ENCODE results near the gene MYO19. TPM values are rescaled to one million over a fixed set of nuclear protein-coding genes. Genes with fewer than 3 reads are reported as not detected.

Gene MYO19
- total and polyA plus RNA-seq, 9 of the 15 experiments (the other 6 are each of a cell fraction or from before 2014, with no cell fraction given), result 21.6 to 176 (median 129) TPM

DNA sequence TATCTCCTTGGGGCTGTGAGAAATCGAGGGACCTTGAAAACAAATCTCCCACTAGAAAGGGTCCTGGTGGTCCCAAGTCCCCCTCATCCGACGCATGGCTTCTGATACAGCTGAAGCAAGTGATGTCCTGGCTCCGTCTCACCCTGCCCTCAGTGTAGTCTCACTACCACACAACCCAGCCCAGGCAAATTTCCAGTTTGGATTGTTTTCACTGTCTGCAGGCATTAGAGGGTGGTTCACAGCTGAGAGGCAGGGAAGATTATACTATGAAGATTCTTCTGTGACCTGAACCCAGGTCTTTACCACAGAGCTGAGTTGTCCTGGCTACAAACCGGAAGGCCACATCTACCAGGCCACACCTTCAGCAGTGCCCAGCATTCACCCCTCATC is 30.5 kb downstream of the MYO19 start:
- Histone ChIP-seq H3K9ac (ENCODE audit: insufficient read depth in 1 of 2, low read depth in 2 of 2, low read length in 2 of 2) (peak overlapping the region in 1 of 2 experiments; percentile 77; a peak in 2 of 4 replicates), H4K20me1 (replicated peaks; ENCODE audit: control insufficient read depth, insufficient read depth, low read length) (no peaks in the 10 kb centered on the region), H3K9me1 (ENCODE audit: control insufficient read depth, insufficient read depth, low read length) (no peaks in the 10 kb centered on the region), H3K79me2 (ENCODE audit: control insufficient read depth, insufficient read depth, low read length) (no peaks in the 10 kb centered on the region), H3K4me1 (replicated peaks in 1 of 2; ENCODE audit: control insufficient read depth in 2 of 2, insufficient read depth in 2 of 2, low read length in 2 of 2) (peaks cover 0 to 3% of the 10 kb centered on the region in 2 experiments; a peak in 1 of 5 replicates), H3K36me3 (ENCODE audit: control insufficient read depth, insufficient read depth, low read length) (peaks cover 96% of the 10 kb centered on the region), H3K4me2 (ENCODE audit: insufficient read depth, low read length) (no peak overlapping the region), H3K27ac (ENCODE audit: extremely low read depth, low read depth, low read length) (no peak overlapping the region), H3K4me3 (no peak overlapping the region), H3K9me3 (replicated peaks; ENCODE audit: control insufficient read depth, insufficient read depth, low read depth, low read length) (no peaks in the 10 kb centered on the region), H3K27me3 (ENCODE audit: control insufficient read depth in 2 of 2, insufficient read depth in 2 of 2, low read length in 2 of 2) (no peaks in the 10 kb centered on the region), H2AFZ (ENCODE audit: low read depth, low read length) (no peak overlapping the region)
- CTCF ChIA-PET (ENCODE audit: low intra/inter-chr PET ratio), result no interaction called here
- intact Hi-C loops (cut with micrococcal nuclease), result no loop called here
- no TSS peak for BruUV-seq (replicated peaks)
- in situ Hi-C loops (cut with MboI), result no loop called here
- no peak for ATAC-seq
- 94% methylated on average over 5 of the region's 5 CpGs for WGBS (ENCODE audit: insufficient coverage, low coverage, missing lambda C conversion rate)
- FAIRE-seq, result no peak
- POLR2A ChIA-PET, result interaction anchor here (0.5 to 1.0 kb wide), 4 partner anchors 9 to 54 kb away, joined by 3 to 9 read pairs (median 4); no protein-coding TSS in a partner anchor
- no peak for DNase-seq (ENCODE audit: extremely low read depth in 1 of 4, low spot score in 3 of 4)
- TF ChIP-seq PHF20 (IDR thresholded peaks at IDR 0.05; ENCODE audit: partially characterized antibody), result no peak
- TF ChIP-seq ARNT (IDR thresholded peaks at IDR 0.05), result no peak
- TF ChIP-seq BDP1 (IDR thresholded peaks at IDR 0.05; ENCODE audit: insufficient read depth, insufficient read length), result no peak
- TF ChIP-seq, protein P1, sequence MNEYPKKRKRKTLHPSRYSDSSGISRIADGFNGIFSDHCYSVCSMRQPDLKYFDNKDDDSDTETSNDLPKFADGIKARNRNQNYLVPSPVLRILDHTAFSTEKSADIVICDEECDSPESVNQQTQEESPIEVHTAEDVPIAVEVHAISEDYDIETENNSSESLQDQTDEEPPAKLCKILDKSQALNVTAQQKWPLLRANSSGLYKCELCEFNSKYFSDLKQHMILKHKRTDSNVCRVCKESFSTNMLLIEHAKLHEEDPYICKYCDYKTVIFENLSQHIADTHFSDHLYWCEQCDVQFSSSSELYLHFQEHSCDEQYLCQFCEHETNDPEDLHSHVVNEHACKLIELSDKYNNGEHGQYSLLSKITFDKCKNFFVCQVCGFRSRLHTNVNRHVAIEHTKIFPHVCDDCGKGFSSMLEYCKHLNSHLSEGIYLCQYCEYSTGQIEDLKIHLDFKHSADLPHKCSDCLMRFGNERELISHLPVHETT (CRISPR knock-in tag; conservative IDR thresholded peaks at IDR 0.05 in 1 of 2, IDR thresholded peaks at IDR 0.05 in 1 of 2), result no peak
- no peak for TF ChIP-seq GTF2E2 (tag; IDR thresholded peaks at IDR 0.05)
- TF ChIP-seq ZSCAN32 (CRISPR knock-in tag; IDR thresholded peaks at IDR 0.05), result no peak
- TF ChIP-seq, protein P2, sequence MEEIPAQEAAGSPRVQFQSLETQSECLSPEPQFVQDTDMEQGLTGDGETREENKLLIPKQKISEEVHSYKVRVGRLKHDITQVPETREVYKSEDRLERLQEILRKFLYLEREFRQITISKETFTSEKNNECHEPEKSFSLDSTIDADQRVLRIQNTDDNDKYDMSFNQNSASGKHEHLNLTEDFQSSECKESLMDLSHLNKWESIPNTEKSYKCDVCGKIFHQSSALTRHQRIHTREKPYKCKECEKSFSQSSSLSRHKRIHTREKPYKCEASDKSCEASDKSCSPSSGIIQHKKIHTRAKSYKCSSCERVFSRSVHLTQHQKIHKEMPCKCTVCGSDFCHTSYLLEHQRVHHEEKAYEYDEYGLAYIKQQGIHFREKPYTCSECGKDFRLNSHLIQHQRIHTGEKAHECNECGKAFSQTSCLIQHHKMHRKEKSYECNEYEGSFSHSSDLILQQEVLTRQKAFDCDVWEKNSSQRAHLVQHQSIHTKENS (CRISPR knock-in tag; IDR thresholded peaks at IDR 0.05), result no peak
- no peak for TF ChIP-seq NCOR1 (IDR thresholded peaks at IDR 0.05)
- TF ChIP-seq, protein P3, sequence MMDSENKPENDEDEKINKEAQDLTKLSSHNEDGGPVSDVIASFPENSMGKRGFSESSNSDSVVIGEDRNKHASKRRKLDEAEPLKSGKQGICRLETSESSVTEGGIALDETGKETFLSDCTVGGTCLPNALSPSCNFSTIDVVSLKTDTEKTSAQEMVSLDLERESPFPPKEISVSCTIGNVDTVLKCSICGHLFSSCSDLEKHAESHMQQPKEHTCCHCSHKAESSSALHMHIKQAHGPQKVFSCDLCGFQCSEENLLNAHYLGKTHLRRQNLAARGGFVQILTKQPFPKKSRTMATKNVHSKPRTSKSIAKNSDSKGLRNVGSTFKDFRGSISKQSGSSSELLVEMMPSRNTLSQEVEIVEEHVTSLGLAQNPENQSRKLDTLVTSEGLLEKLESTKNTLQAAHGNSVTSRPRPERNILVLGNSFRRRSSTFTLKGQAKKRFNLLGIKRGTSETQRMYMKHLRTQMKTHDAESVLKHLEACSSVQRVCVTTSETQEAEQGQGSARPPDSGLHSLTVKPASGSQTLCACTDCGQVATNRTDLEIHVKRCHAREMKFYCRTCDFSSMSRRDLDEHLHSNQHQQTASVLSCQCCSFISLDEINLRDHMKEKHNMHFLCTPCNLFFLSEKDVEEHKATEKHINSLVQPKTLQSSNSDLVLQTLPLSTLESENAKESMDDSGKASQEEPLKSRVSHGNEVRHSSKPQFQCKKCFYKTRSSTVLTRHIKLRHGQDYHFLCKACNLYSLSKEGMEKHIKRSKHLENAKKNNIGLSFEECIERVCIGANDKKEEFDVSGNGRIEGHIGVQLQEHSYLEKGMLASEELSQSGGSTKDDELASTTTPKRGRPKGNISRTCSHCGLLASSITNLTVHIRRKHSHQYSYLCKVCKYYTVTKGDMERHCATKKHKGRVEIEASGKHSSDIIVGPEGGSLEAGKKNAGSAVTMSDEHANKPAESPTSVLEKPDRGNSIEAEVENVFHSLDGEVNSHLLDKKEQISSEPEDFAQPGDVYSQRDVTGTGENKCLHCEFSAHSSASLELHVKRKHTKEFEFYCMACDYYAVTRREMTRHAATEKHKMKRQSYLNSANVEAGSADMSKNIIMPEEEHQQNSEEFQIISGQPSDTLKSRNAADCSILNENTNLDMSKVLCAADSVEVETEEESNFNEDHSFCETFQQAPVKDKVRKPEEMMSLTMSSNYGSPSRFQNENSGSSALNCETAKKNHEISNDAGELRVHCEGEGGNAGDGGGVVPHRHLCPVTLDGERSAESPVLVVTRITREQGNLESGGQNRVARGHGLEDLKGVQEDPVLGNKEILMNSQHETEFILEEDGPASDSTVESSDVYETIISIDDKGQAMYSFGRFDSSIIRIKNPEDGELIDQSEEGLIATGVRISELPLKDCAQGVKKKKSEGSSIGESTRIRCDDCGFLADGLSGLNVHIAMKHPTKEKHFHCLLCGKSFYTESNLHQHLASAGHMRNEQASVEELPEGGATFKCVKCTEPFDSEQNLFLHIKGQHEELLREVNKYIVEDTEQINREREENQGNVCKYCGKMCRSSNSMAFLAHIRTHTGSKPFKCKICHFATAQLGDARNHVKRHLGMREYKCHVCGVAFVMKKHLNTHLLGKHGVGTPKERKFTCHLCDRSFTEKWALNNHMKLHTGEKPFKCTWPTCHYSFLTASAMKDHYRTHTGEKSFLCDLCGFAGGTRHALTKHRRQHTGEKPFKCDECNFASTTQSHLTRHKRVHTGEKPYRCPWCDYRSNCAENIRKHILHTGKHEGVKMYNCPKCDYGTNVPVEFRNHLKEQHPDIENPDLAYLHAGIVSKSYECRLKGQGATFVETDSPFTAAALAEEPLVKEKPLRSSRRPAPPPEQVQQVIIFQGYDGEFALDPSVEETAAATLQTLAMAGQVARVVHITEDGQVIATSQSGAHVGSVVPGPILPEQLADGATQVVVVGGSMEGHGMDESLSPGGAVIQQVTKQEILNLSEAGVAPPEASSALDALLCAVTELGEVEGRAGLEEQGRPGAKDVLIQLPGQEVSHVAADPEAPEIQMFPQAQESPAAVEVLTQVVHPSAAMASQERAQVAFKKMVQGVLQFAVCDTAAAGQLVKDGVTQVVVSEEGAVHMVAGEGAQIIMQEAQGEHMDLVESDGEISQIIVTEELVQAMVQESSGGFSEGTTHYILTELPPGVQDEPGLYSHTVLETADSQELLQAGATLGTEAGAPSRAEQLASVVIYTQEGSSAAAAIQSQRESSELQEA (IDR thresholded peaks at IDR 0.05; ENCODE audit: low read depth), result no peak
- TF ChIP-seq HLTF (IDR thresholded peaks at IDR 0.05), result no peak
- no peak for TF ChIP-seq PTBP1 (IDR thresholded peaks at IDR 0.05; ENCODE audit: low read depth, low read length)

Data from K562 (cell line).